ENCODE results near the gene MAPK7. TPM values are rescaled to one million over a fixed set of nuclear protein-coding genes. Genes with fewer than 3 reads are reported as not detected.

The MAPK7 gene
- total RNA-seq, 4 donors from 2014 or later = 35.0 to 60.7 (median 46.5) TPM

- peak in 1 of 3 donors; percentile 42 for DNase-seq
- Histone ChIP-seq H3K27me3 (no peaks in the 10 kb centered on the region), H3K4me3 (no peak overlapping the region), H3K36me3 (peaks cover 0 to 51% (median 0%) of the 10 kb centered on the region in 3 donors), H3K9me3 (no peaks in the 10 kb centered on the region), H3K4me1 (peaks cover 0 to 58% (median 9%) of the 10 kb centered on the region in 4 donors), H3K27ac (no peak overlapping the region)
- TF ChIP-seq CTCF (IDR thresholded peaks at IDR 0.05) = no peak
- no peak for TF ChIP-seq POLR2A (IDR thresholded peaks at IDR 0.05)
These were observed 3.1 kb downstream of the MAPK7 start for GRCh38 chr17:19381361-19381740.

DNA sequence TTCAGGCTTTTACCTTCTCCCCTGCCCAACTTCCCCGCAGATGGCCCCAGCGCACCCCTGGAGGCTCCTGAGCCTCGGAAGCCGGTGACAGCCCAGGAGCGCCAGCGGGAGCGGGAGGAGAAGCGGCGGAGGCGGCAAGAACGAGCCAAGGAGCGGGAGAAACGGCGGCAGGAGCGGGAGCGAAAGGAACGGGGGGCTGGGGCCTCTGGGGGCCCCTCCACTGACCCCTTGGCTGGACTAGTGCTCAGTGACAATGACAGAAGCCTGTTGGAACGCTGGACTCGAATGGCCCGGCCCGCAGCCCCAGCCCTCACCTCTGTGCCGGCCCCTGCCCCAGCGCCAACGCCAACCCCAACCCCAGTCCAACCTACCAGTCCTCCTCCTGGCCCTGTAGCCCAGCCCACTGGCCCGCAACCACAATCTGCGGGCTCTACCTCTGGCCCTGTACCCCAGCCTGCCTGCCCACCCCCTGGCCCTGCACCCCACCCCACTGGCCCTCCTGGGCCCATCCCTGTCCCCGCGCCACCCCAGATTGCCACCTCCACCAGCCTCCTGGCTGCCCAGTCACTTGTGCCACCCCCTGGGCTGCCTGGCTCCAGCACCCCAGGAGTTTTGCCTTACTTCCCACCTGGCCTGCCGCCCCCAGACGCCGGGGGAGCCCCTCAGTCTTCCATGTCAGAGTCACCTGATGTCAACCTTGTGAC is 3.6 kb downstream of the MAPK7 start:
- peak in 1 of 3 donors; percentile 41 for DNase-seq
- Histone ChIP-seq H3K4me3 (no peak overlapping the region), H3K36me3 (peaks cover 0 to 51% (median 0%) of the 10 kb centered on the region in 3 donors), H3K27me3 (no peaks in the 10 kb centered on the region), H3K4me1 (peaks cover 0 to 60% (median 8%) of the 10 kb centered on the region in 4 donors), H3K27ac (peak overlapping the region in 2 of 4 donors; percentile 23 to 38), H3K9me3 (no peaks in the 10 kb centered on the region)
- TF ChIP-seq POLR2A (IDR thresholded peaks at IDR 0.05) (no peak), CTCF (IDR thresholded peaks at IDR 0.05) (no peak)

GRCh38 chr17:19382531-19383444 is 4.5 kb downstream of the MAPK7 start:
- H3K27me3 ChIP-seq = no peaks in the 10 kb centered on the region
- H3K27ac ChIP-seq = peak overlapping the region in 1 of 4 donors; percentile 25
- DNase-seq = peak in 1 of 3 donors; percentile 40
- no peaks in the 10 kb centered on the region for H3K9me3 ChIP-seq
- H3K36me3 ChIP-seq = peaks cover 0 to 51% (median 0%) of the 10 kb centered on the region in 3 donors
- TF ChIP-seq POLR2A (IDR thresholded peaks at IDR 0.05) = no peak
- TF ChIP-seq CTCF (IDR thresholded peaks at IDR 0.05) = no peak
- H3K4me1 ChIP-seq = peaks cover 6 to 65% (median 8%) of the 10 kb centered on the region in 4 donors
- no peak overlapping the region for H3K4me3 ChIP-seq

DNA sequence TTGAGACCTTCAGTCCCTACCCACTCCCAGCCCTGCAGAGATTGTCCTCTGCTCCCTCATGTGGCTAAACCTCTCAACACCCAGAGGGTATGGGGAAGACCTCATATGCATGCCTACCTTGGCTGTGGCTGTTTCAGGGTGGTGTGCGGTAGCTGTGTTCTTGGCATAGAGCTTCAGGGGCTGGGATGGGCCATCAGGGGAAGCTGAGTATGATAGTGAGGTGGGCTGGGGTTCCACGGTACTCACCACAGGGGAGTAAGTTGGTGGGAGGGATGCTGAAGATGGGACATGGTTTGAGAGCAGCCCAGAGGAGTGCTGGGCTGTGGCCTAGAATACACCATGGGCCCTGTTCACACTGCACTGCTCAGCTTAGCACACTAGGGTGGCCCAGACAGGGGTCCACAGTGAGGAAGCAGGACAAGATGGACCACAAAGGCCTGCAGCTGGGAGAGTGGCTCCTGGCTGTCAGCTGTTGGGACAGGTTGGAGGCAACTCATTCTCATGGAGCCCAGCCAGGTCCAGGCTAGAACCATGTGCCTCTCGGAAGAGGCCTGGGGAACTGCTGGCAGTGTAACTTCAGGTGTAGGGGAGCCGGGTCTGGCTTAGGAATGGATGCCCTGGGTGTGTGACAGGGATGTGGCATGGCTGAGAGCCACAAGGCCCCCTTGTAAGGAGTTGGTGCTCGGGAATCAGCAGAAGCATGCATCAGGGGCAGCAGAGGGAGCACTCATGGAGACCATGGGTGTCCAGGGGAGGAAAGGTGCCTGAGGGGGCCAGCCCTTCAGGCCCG is 5.6 kb downstream of the MAPK7 start:
- no peak for TF ChIP-seq CTCF (IDR thresholded peaks at IDR 0.05)
- no peak for TF ChIP-seq POLR2A (IDR thresholded peaks at IDR 0.05)
- H3K4me3 ChIP-seq = no peak overlapping the region
- H3K27ac ChIP-seq = peak overlapping the region; percentile 40 to 92 (median 82)
- no peaks in the 10 kb centered on the region for H3K27me3 ChIP-seq
- no peaks in the 10 kb centered on the region for H3K9me3 ChIP-seq
- H3K4me1 ChIP-seq = peaks cover 4 to 72% (median 7%) of the 10 kb centered on the region in 4 donors
- peak in 1 of 3 donors; percentile 47 for DNase-seq
- H3K36me3 ChIP-seq = peaks cover 0 to 51% (median 0%) of the 10 kb centered on the region in 3 donors

Data from Peyer's patch (tissue), 4 donors.